WTC11 (cell line): ENCODE data around the gene NFIX. TPM values are rescaled to one million over a fixed set of nuclear protein-coding genes. Genes with fewer than 3 reads are reported as not detected.

Source experiments
- ATAC-seq: fragments of 200-7000 bp; cut with Tn5 transposase; 2 replicates; pipeline ENCODE4 v1.10.0; 2021; ENCODE audit warnings: mild to moderate bottlenecking, moderate library complexity
- CTCF ChIA-PET: fragments of 300-600 bp; sonication (Branson Sonifier 250); formaldehyde crosslinking; loops from one replicate; lab custom pipeline; 2021; ENCODE audit warnings: antibody characterized with exemption; lab: Charles Lee
- POLR2A ChIA-PET: fragments of 350-600 bp; sonication (Branson Sonifier 250); formaldehyde crosslinking; loops from one replicate; lab custom pipeline; 2021; ENCODE audit warnings: antibody characterized with exemption; lab: Charles Lee
- DNase-seq: peaks from one replicate; pipeline ENCODE4 v3.0.0; 2021; ENCODE audit warnings: low spot score
- H3K27ac Mint-ChIP-seq: 2 replicates; pipeline ENCODE4 v1.8.0; 2021; ENCODE audit warnings: mixed read lengths
- H3K27me3 Mint-ChIP-seq: 2 replicates; pipeline ENCODE4 v1.8.0; 2021; ENCODE audit warnings: low read depth, mild to moderate bottlenecking, moderate library complexity, mixed read lengths
- H3K36me3 Mint-ChIP-seq: 2 replicates; pipeline ENCODE4 v1.8.0; 2021; ENCODE audit warnings: mixed read lengths
- H3K4me1 Mint-ChIP-seq: 2 replicates; pipeline ENCODE4 v1.8.0; 2022; ENCODE audit warnings: mixed read lengths
- H3K4me3 Mint-ChIP-seq: 2 replicates; pipeline ENCODE4 v1.8.0; 2021; ENCODE audit warnings: mild to moderate bottlenecking, moderate library complexity, mixed read lengths
- H3K9me3 Mint-ChIP-seq: 2 replicates; pipeline ENCODE4 v1.8.0; 2021; ENCODE audit warnings: mixed read lengths
- ELF4 ChIP-seq: sonication (generic); formaldehyde crosslinking; IDR thresholded peaks from 2 replicates; pipeline ENCODE4 v1.8.1; 2022; ENCODE audit warnings: low read depth, mild to moderate bottlenecking, moderate library complexity, missing genetic modification reagents
- ETV6 ChIP-seq: sonication (generic); formaldehyde crosslinking; IDR thresholded peaks from 2 replicates; pipeline ENCODE4 v1.8.1; 2022; ENCODE audit warnings: mild to moderate bottlenecking, missing genetic modification reagents
- GRHL2 ChIP-seq: fragments of 250-450 bp; sonication (Bioruptor Pico); IDR thresholded peaks from 2 replicates; pipeline ENCODE4 v1.8.0; 2022; ENCODE audit warnings: mild to moderate bottlenecking, moderate library complexity; ENCODE audit not compliant: insufficient replicate concordance, severe bottlenecking
- NFYB ChIP-seq: sonication (generic); formaldehyde crosslinking; conservative IDR thresholded peaks from 2 replicates; pipeline ENCODE4 v1.8.0; 2022; ENCODE audit warnings: low read depth, missing genetic modification reagents
- PRRX2 ChIP-seq: fragments of 250-450 bp; sonication (Bioruptor Pico); IDR thresholded peaks from 2 replicates; pipeline ENCODE4 v1.8.0; 2021; ENCODE audit warnings: mild to moderate bottlenecking
- RELA ChIP-seq: sonication (generic); formaldehyde crosslinking; IDR thresholded peaks from 2 replicates; pipeline ENCODE4 v1.8.1; 2022; ENCODE audit warnings: missing genetic modification reagents, mild to moderate bottlenecking, borderline replicate concordance
- SMAD3 ChIP-seq: sonication (generic); formaldehyde crosslinking; IDR thresholded peaks from 2 replicates; pipeline ENCODE4 v1.8.0; 2022; ENCODE audit warnings: missing genetic modification reagents, mild to moderate bottlenecking, borderline replicate concordance
- TP53 ChIP-seq: sonication (generic); formaldehyde crosslinking; IDR thresholded peaks from 2 replicates; pipeline ENCODE4 v1.8.1; 2023; ENCODE audit warnings: mild to moderate bottlenecking, missing genetic modification reagents
- ZBTB21 ChIP-seq: sonication (generic); formaldehyde crosslinking; IDR thresholded peaks from 2 replicates; pipeline ENCODE4 v1.8.1; 2023; ENCODE audit warnings: mild to moderate bottlenecking, missing genetic modification reagents, borderline replicate concordance
- ZNF416 ChIP-seq: fragments of 250-450 bp; sonication (Bioruptor Pico); IDR thresholded peaks from 2 replicates; pipeline ENCODE4 v1.9.0; 2021; ENCODE audit warnings: mild to moderate bottlenecking, inconsistent platforms
- ZNF423 ChIP-seq: fragments of 250-450 bp; sonication (Bioruptor Pico); IDR thresholded peaks from 2 replicates; pipeline ENCODE4 v2.1.2; 2022; ENCODE audit warnings: mild to moderate bottlenecking, moderate library complexity
- total RNA-seq: library from RNA; stranded (reverse); gene quantifications from 3 replicates; pipeline ENCODE4 v1.2.3, GENCODE V29; 2021
- TF ChIP-seq, protein P1 (sequence below): sonication (generic); formaldehyde crosslinking; IDR thresholded peaks from 2 replicates; pipeline ENCODE4 v1.8.1; 2023; ENCODE audit warnings: mild to moderate bottlenecking, missing genetic modification reagents, moderate library complexity
- TF ChIP-seq, protein P2 (sequence below): sonication (generic); formaldehyde crosslinking; IDR thresholded peaks from 2 replicates; pipeline ENCODE4 v1.8.1; 2023; ENCODE audit warnings: mild to moderate bottlenecking, missing genetic modification reagents, moderate library complexity
- TF ChIP-seq, protein P3 (sequence below): sonication (generic); formaldehyde crosslinking; conservative IDR thresholded peaks from 2 replicates; pipeline ENCODE4 v1.8.1; 2022; ENCODE audit warnings: mild to moderate bottlenecking, missing genetic modification reagents
- TF ChIP-seq, protein P4 (sequence below): sonication (generic); formaldehyde crosslinking; IDR thresholded peaks from 2 replicates; pipeline ENCODE4 v1.8.0; 2022; ENCODE audit warnings: mild to moderate bottlenecking, missing genetic modification reagents
- TF ChIP-seq, protein P5 (sequence below): sonication (generic); formaldehyde crosslinking; IDR thresholded peaks from 2 replicates; pipeline ENCODE4 v1.8.1; 2022; ENCODE audit warnings: low read depth, missing genetic modification reagents, borderline replicate concordance
- TF ChIP-seq, protein P6 (sequence below): sonication (generic); formaldehyde crosslinking; IDR thresholded peaks from 2 replicates; pipeline ENCODE4 v1.8.0; 2023; ENCODE audit warnings: missing genetic modification reagents
- TF ChIP-seq, protein P7 (sequence below): sonication (generic); formaldehyde crosslinking; IDR thresholded peaks from 2 replicates; pipeline ENCODE4 v1.8.0; 2023; ENCODE audit warnings: mild to moderate bottlenecking, missing genetic modification reagents
- TF ChIP-seq, protein P8 (sequence below): sonication (generic); formaldehyde crosslinking; conservative IDR thresholded peaks from 2 replicates; pipeline ENCODE4 v1.8.1; 2023; ENCODE audit warnings: mild to moderate bottlenecking, low read depth, missing genetic modification reagents, moderate library complexity

The NFIX gene
- total RNA-seq, 1 experiment from 2014 or later = 1.4 TPM

DNA sequence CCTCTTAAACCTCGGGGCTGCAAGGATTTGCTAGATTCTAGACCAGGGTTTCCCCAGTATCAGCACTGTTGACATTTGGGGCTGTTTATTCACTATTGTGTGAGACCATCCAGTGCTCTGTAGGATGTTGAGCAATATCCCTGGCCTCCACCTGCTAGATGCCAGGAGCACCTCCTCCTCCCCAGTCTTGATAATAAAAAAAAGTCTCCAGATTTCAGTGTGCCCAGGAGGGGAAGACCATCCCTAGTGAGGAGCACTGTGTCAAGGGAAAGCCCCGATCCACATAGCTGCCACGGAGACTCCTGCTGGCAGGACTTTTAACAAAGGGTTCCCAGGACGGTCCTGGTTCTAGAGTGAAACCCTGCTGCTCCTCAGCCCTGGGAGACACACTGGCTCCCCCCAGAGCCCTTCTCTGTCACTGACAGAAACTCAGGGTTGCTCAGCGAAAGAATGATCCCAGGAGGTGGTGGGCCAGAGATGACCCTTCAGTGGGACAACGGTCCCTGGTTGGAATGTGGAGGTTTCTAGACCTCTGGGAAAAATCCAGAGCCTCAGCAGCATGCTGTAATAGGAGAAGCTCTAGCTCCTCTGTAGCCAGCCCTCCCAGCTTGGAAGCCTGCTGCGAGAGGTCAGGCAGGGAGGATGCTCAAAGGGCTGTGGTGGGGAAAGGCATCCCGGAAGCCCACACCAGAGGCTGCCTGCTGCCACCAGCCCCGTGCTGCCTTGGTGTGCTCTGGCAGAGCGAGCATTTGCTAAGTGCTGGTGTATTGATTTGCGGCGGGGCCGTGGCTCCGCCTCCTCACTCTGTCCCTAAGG lies 87.1 kb downstream of the NFIX start:
- H3K27me3 Mint-ChIP-seq = peaks cover 19% of the 10 kb centered on the region
- H3K9me3 Mint-ChIP-seq = no peaks in the 10 kb centered on the region
- H3K4me1 Mint-ChIP-seq = peaks cover 37% of the 10 kb centered on the region
- ChIA-PET POLR2A (interaction anchor here (1.1 kb wide), 1 partner anchor 21 kb away, joined by 3 read pairs; no protein-coding TSS in a partner anchor), CTCF (interaction anchor here (1.0 to 20.5 kb wide), 8 partner anchors 9 to 197 kb away, joined by 3 to 294 read pairs (median 7); no protein-coding TSS in a partner anchor)
- H3K27ac Mint-ChIP-seq = no peak overlapping the region
- TF ChIP-seq RELA (CRISPR knock-in tag) = no peak
- TF ChIP-seq, protein P1, sequence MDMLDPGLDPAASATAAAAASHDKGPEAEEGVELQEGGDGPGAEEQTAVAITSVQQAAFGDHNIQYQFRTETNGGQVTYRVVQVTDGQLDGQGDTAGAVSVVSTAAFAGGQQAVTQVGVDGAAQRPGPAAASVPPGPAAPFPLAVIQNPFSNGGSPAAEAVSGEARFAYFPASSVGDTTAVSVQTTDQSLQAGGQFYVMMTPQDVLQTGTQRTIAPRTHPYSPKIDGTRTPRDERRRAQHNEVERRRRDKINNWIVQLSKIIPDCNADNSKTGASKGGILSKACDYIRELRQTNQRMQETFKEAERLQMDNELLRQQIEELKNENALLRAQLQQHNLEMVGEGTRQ (CRISPR knock-in tag) = no peak
- TF ChIP-seq ZNF423 (CRISPR knock-in tag) = 0 out of 2 replicates have a peak, but pooled peaks have one; percentile 22
- TF ChIP-seq ZBTB21 (CRISPR knock-in tag) = no peak
- no peaks in the 10 kb centered on the region for H3K36me3 Mint-ChIP-seq
- DNase-seq (peak; percentile 60), ATAC-seq (peak; percentile 67)
- H3K4me3 Mint-ChIP-seq = peak overlapping the region; percentile 40; the same call in 1 of the 2 replicates

DNA sequence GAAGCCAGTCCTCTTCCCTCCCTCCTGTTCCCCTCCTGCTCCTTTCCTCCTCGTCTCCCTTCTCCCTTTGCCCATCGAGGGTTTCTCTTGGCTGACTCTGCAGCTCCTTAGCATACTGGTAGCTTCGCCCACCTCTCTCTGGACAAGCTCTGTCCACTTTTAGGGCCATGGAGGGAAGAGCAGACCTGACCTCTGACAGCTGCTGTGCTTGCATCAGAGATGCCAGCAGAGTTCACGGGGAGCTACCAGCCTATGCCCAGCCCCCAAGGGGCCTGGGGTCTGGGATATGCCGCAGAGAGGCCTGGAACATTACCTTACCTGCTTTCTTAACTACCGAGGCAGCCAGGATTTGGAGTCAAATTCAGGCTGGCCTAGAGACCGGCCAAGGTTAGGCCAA lies 87.7 kb downstream of the NFIX start:
- no peak overlapping the region for H3K27ac Mint-ChIP-seq
- DNase-seq = no peak
- ChIA-PET CTCF (interaction anchor here (1.0 to 20.5 kb wide), 8 partner anchors 8 to 118 kb away, joined by 3 to 294 read pairs (median 12); no protein-coding TSS in a partner anchor), POLR2A (interaction anchor here (1.1 kb wide), 1 partner anchor 21 kb away, joined by 3 read pairs; no protein-coding TSS in a partner anchor)
- H3K36me3 Mint-ChIP-seq = no peaks in the 10 kb centered on the region
- H3K4me1 Mint-ChIP-seq = peaks cover 31% of the 10 kb centered on the region
- H3K27me3 Mint-ChIP-seq = peaks cover 13% of the 10 kb centered on the region
- H3K4me3 Mint-ChIP-seq = peak overlapping the region; percentile 40; the same call in 1 of the 2 replicates
- no peaks in the 10 kb centered on the region for H3K9me3 Mint-ChIP-seq
- no peak for TF ChIP-seq PRRX2
- TF ChIP-seq, protein P2, sequence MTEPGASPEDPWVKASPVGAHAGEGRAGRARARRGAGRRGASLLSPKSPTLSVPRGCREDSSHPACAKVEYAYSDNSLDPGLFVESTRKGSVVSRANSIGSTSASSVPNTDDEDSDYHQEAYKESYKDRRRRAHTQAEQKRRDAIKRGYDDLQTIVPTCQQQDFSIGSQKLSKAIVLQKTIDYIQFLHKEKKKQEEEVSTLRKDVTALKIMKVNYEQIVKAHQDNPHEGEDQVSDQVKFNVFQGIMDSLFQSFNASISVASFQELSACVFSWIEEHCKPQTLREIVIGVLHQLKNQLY (CRISPR knock-in tag) = no peak
- TF ChIP-seq TP53 (CRISPR knock-in tag) = no peak
- TF ChIP-seq, protein P3, sequence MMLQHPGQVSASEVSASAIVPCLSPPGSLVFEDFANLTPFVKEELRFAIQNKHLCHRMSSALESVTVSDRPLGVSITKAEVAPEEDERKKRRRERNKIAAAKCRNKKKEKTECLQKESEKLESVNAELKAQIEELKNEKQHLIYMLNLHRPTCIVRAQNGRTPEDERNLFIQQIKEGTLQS = no peak
- no peak for TF ChIP-seq SMAD3 (CRISPR knock-in tag)
- TF ChIP-seq, all 79 proteins: peak for 0
- ATAC-seq = no peak

DNA sequence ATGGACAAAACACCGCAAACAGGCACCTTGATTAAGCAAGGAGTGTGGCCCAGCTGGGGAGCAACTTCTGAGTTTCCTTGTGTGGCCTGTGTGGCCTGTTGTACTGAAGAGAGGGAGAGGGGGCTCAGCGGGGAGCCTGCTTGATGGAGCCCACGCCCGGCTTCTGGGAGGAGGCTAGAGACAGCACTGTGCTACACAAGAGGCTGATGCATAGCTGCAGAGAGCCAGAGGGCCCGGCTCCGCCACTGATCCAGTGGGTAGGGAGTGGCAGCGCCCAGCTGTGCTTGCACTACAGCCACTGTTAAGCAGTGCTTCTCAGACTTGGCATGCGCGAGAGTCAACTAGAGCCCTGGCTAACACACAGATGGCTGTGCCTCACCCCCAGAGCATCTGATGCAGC lies 88.4 kb downstream of the NFIX start:
- DNase-seq (no peak), ATAC-seq (no peak)
- H3K4me1 Mint-ChIP-seq = peaks cover 30% of the 10 kb centered on the region
- H3K4me3 Mint-ChIP-seq = no peak overlapping the region
- no peak overlapping the region for H3K27ac Mint-ChIP-seq
- H3K27me3 Mint-ChIP-seq = peaks cover 12% of the 10 kb centered on the region
- ChIA-PET POLR2A (no interaction called here), CTCF (interaction anchor here (1.1 to 20.5 kb wide), 6 partner anchors 8 to 118 kb away, joined by 4 to 294 read pairs (median 18); no protein-coding TSS in a partner anchor)
- no peaks in the 10 kb centered on the region for H3K9me3 Mint-ChIP-seq
- no peaks in the 10 kb centered on the region for H3K36me3 Mint-ChIP-seq
- TF ChIP-seq GRHL2 (CRISPR knock-in tag) (no peak), NFYB (no peak), ZNF416 (CRISPR knock-in tag) (no peak), ETV6 (CRISPR knock-in tag) (no peak), ELF4 (CRISPR knock-in tag) (no peak)
- TF ChIP-seq, protein P4, sequence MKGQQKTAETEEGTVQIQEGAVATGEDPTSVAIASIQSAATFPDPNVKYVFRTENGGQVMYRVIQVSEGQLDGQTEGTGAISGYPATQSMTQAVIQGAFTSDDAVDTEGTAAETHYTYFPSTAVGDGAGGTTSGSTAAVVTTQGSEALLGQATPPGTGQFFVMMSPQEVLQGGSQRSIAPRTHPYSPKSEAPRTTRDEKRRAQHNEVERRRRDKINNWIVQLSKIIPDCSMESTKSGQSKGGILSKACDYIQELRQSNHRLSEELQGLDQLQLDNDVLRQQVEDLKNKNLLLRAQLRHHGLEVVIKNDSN = no peak
- TF ChIP-seq, protein P5, sequence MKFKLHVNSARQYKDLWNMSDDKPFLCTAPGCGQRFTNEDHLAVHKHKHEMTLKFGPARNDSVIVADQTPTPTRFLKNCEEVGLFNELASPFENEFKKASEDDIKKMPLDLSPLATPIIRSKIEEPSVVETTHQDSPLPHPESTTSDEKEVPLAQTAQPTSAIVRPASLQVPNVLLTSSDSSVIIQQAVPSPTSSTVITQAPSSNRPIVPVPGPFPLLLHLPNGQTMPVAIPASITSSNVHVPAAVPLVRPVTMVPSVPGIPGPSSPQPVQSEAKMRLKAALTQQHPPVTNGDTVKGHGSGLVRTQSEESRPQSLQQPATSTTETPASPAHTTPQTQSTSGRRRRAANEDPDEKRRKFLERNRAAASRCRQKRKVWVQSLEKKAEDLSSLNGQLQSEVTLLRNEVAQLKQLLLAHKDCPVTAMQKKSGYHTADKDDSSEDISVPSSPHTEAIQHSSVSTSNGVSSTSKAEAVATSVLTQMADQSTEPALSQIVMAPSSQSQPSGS (CRISPR knock-in tag) = no peak
- TF ChIP-seq, protein P6, sequence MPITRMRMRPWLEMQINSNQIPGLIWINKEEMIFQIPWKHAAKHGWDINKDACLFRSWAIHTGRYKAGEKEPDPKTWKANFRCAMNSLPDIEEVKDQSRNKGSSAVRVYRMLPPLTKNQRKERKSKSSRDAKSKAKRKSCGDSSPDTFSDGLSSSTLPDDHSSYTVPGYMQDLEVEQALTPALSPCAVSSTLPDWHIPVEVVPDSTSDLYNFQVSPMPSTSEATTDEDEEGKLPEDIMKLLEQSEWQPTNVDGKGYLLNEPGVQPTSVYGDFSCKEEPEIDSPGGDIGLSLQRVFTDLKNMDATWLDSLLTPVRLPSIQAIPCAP (CRISPR knock-in tag) = no peak; the same call in 1 of the 2 replicates
- TF ChIP-seq, protein P7, sequence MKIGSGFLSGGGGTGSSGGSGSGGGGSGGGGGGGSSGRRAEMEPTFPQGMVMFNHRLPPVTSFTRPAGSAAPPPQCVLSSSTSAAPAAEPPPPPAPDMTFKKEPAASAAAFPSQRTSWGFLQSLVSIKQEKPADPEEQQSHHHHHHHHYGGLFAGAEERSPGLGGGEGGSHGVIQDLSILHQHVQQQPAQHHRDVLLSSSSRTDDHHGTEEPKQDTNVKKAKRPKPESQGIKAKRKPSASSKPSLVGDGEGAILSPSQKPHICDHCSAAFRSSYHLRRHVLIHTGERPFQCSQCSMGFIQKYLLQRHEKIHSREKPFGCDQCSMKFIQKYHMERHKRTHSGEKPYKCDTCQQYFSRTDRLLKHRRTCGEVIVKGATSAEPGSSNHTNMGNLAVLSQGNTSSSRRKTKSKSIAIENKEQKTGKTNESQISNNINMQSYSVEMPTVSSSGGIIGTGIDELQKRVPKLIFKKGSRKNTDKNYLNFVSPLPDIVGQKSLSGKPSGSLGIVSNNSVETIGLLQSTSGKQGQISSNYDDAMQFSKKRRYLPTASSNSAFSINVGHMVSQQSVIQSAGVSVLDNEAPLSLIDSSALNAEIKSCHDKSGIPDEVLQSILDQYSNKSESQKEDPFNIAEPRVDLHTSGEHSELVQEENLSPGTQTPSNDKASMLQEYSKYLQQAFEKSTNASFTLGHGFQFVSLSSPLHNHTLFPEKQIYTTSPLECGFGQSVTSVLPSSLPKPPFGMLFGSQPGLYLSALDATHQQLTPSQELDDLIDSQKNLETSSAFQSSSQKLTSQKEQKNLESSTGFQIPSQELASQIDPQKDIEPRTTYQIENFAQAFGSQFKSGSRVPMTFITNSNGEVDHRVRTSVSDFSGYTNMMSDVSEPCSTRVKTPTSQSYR (CRISPR knock-in tag) = no peak
- TF ChIP-seq, protein P8, sequence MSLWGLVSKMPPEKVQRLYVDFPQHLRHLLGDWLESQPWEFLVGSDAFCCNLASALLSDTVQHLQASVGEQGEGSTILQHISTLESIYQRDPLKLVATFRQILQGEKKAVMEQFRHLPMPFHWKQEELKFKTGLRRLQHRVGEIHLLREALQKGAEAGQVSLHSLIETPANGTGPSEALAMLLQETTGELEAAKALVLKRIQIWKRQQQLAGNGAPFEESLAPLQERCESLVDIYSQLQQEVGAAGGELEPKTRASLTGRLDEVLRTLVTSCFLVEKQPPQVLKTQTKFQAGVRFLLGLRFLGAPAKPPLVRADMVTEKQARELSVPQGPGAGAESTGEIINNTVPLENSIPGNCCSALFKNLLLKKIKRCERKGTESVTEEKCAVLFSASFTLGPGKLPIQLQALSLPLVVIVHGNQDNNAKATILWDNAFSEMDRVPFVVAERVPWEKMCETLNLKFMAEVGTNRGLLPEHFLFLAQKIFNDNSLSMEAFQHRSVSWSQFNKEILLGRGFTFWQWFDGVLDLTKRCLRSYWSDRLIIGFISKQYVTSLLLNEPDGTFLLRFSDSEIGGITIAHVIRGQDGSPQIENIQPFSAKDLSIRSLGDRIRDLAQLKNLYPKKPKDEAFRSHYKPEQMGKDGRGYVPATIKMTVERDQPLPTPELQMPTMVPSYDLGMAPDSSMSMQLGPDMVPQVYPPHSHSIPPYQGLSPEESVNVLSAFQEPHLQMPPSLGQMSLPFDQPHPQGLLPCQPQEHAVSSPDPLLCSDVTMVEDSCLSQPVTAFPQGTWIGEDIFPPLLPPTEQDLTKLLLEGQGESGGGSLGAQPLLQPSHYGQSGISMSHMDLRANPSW (CRISPR knock-in tag) = no peak
